A673 (cell line): Measurements from ENCODE around the gene ADCY6.
"Not testable (repeated sequence)": the region's sequence is repeated elsewhere in the genome, so short reads cannot be mapped to it uniquely, and the experiment has no call there.

Experiments
- EZH2 ChIP-seq: fragments of 200-600 bp; sonication (generic); IDR thresholded peaks from 2 replicates; pipeline ENCODE4 v1.6.1; 2017; ENCODE audit warnings: borderline replicate concordance, low read depth, mild to moderate bottlenecking, mixed read lengths, antibody characterized with exemption, low read length; ENCODE audit not compliant: poor library complexity, severe bottlenecking
- TF ChIP-seq, protein P1 (sequence below): fragments of 300-800, 200-600 bp; sonication (generic); conservative IDR thresholded peaks from 2 replicates; pipeline ENCODE4 v1.5.1; 2017; ENCODE audit warnings: low read depth, mild to moderate bottlenecking, antibody characterized with exemption, low read length, moderate library complexity, mixed read lengths

DNA sequence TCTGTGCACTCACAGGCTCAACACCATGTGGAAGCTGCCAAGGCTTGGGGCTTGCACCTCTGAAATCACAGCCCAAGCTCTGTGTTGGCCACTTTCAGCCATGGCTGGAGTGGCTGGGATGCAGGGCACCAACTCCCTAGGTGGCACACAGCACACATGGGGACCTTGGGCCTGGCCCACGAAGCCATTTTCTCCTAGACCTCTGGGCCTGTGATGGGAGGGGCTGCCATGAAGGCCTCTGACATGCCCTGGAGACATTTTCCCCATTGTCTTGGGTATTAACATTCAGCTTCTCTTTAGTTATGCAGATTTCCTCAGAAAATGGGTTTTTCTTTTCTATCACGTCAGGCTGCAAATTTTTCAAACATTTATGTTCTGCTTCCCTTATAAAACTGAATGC, 68.7 kb downstream of the ADCY6 start:
- TF ChIP-seq, protein P1, sequence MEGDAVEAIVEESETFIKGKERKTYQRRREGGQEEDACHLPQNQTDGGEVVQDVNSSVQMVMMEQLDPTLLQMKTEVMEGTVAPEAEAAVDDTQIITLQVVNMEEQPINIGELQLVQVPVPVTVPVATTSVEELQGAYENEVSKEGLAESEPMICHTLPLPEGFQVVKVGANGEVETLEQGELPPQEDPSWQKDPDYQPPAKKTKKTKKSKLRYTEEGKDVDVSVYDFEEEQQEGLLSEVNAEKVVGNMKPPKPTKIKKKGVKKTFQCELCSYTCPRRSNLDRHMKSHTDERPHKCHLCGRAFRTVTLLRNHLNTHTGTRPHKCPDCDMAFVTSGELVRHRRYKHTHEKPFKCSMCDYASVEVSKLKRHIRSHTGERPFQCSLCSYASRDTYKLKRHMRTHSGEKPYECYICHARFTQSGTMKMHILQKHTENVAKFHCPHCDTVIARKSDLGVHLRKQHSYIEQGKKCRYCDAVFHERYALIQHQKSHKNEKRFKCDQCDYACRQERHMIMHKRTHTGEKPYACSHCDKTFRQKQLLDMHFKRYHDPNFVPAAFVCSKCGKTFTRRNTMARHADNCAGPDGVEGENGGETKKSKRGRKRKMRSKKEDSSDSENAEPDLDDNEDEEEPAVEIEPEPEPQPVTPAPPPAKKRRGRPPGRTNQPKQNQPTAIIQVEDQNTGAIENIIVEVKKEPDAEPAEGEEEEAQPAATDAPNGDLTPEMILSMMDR, result not testable (repeated sequence)
- TF ChIP-seq EZH2, result not testable (repeated sequence)
